ENCODE measurements around the gene C9orf40. TPM values are rescaled to one million over a fixed set of nuclear protein-coding genes. Genes with fewer than 3 reads are reported as not detected.

The C9orf40 gene
- polyA plus RNA-seq, 3 donors = 0.44 to 1.1 (median 0.47) TPM

- no peaks in the 10 kb centered on the region for H3K4me1 Mint-ChIP-seq
- H3K9me3 ChIP-seq (replicated peaks in 1 of 2; ENCODE audit: control insufficient read depth in 1 of 2, insufficient read depth in 1 of 2, low read length in 2 of 2) = peaks cover 4 to 5% of the 10 kb centered on the region in 2 donors
- H3K4me1 ChIP-seq (ENCODE audit: control insufficient read depth in 1 of 2, insufficient read depth in 2 of 2, low read length in 2 of 2) = no peaks in the 10 kb centered on the region
- intact Hi-C loops (cut with micrococcal nuclease) = loop anchor here in 1 of 2 donors (10.0 kb wide), 1 partner anchor 60 kb away; no protein-coding TSS in a partner anchor
- H3K79me2 ChIP-seq (ENCODE audit: insufficient read depth, low read length) = no peaks in the 10 kb centered on the region
- H4K20me1 ChIP-seq (ENCODE audit: insufficient read depth, low read length) = no peaks in the 10 kb centered on the region
- H3K4me3 Mint-ChIP-seq = no peak overlapping the region
- no peak overlapping the region for H3K27ac Mint-ChIP-seq
- H3K27me3 Mint-ChIP-seq (ENCODE audit: low read depth in 3 of 3) = peaks cover 3 to 5% (median 5%) of the 10 kb centered on the region in 3 donors
- 87% methylated on average over 3 of the region's 8 CpGs for WGBS (ENCODE audit: insufficient coverage)
- no peaks in the 10 kb centered on the region for H3K36me3 Mint-ChIP-seq
- no peak overlapping the region for H2AFZ ChIP-seq (ENCODE audit: insufficient read depth, low read depth, low read length, poor library complexity, severe bottlenecking)
- no peak overlapping the region for H3K4me2 ChIP-seq (replicated peaks; ENCODE audit: extremely low read depth, low read length, poor library complexity, severe bottlenecking)
- DNase-seq = no peak
- TF ChIP-seq CTCF (IDR thresholded peaks at IDR 0.05) = no peak
- H3K9me3 Mint-ChIP-seq = peaks cover 5 to 24% (median 11%) of the 10 kb centered on the region in 7 donors
- H3K36me3 ChIP-seq (replicated peaks in 1 of 2; ENCODE audit: control insufficient read depth in 1 of 2, insufficient read depth in 2 of 2, low read length in 2 of 2) = no peaks in the 10 kb centered on the region
- no peaks in the 10 kb centered on the region for H3K27me3 ChIP-seq (ENCODE audit: control insufficient read depth in 2 of 2, insufficient read depth in 2 of 2, low read length in 2 of 2)
- H3K27ac ChIP-seq (ENCODE audit: low read depth in 1 of 2, low read length in 2 of 2) = no peak overlapping the region
- no peak overlapping the region for H3K9ac ChIP-seq (ENCODE audit: insufficient read depth, low read length, poor library complexity, severe bottlenecking)
- H3K4me3 ChIP-seq (replicated peaks in 1 of 3; ENCODE audit: low read depth in 2 of 3, low read length in 3 of 3) = no peak overlapping the region
These were observed 17.7 kb downstream of the C9orf40 start for GRCh38 chr9:74935008-74935407.

- Mint-ChIP-seq H3K9me3 (peaks cover 0 to 4% (median 1%) of the 10 kb centered on the region in 7 donors), H3K4me3 (no peak overlapping the region), H3K27ac (no peak overlapping the region), H3K36me3 (no peaks in the 10 kb centered on the region), H3K27me3 (ENCODE audit: low read depth in 3 of 3) (peaks cover 0 to 3% (median 2%) of the 10 kb centered on the region in 3 donors), H3K4me1 (no peaks in the 10 kb centered on the region)
- H4K20me1 ChIP-seq (ENCODE audit: insufficient read depth, low read length) = no peaks in the 10 kb centered on the region
- no peak overlapping the region for H3K4me3 ChIP-seq (replicated peaks in 1 of 3; ENCODE audit: low read depth in 2 of 3, low read length in 3 of 3)
- TF ChIP-seq CTCF (IDR thresholded peaks at IDR 0.05) = no peak
- no peak overlapping the region for H3K27ac ChIP-seq (ENCODE audit: low read depth in 1 of 2, low read length in 2 of 2)
- H3K36me3 ChIP-seq (replicated peaks in 1 of 2; ENCODE audit: control insufficient read depth in 1 of 2, insufficient read depth in 2 of 2, low read length in 2 of 2) = no peaks in the 10 kb centered on the region
- H3K4me2 ChIP-seq (replicated peaks; ENCODE audit: extremely low read depth, low read length, poor library complexity, severe bottlenecking) = no peak overlapping the region
- intact Hi-C loops (cut with micrococcal nuclease) = no loop called here
- H2AFZ ChIP-seq (ENCODE audit: insufficient read depth, low read depth, low read length, poor library complexity, severe bottlenecking) = no peak overlapping the region
- no peaks in the 10 kb centered on the region for H3K4me1 ChIP-seq (ENCODE audit: control insufficient read depth in 1 of 2, insufficient read depth in 2 of 2, low read length in 2 of 2)
- no peaks in the 10 kb centered on the region for H3K79me2 ChIP-seq (ENCODE audit: insufficient read depth, low read length)
- no peaks in the 10 kb centered on the region for H3K9me3 ChIP-seq (replicated peaks in 1 of 2; ENCODE audit: control insufficient read depth in 1 of 2, insufficient read depth in 1 of 2, low read length in 2 of 2)
- no peak overlapping the region for H3K9ac ChIP-seq (ENCODE audit: insufficient read depth, low read length, poor library complexity, severe bottlenecking)
- no peak for DNase-seq
- WGBS (ENCODE audit: insufficient coverage) = no CpG with 5 or more reads among the region's 1 CpG
- no peaks in the 10 kb centered on the region for H3K27me3 ChIP-seq (ENCODE audit: control insufficient read depth in 2 of 2, insufficient read depth in 2 of 2, low read length in 2 of 2)
These were observed 31.0 kb downstream of the C9orf40 start for GRCh38 chr9:74921737-74922136.
